HepG2 (cell line): ENCODE results near the gene RNF4. TPM values are rescaled to one million over a fixed set of nuclear protein-coding genes. Genes with fewer than 3 reads are reported as not detected.

Experiments used
- ATAC-seq: fragments of 200-7000 bp; cut with Tn5 transposase; 3 replicates; pipeline ENCODE4 v1.9.1; 2020; ENCODE audit warnings: mild to moderate bottlenecking, moderate library complexity
- BruUV-seq: library from RNA; stranded (reverse); fragments of 400-500 nt; replicated peaks from 2 replicates; lab custom pipeline; 2021; lab: Mats Ljungman, UMichigan
- CTCF ChIA-PET: fragments of 300-600 bp; formaldehyde crosslinking; extraction: SDS; loops from one replicate; lab custom pipeline; 2021; ENCODE audit warnings: low total read pairs, inconsistent platforms, low intra/inter-chr PET ratio; lab: Yijun Ruan, JAX
- POLR2A ChIA-PET: fragments of 350-600 bp; sonication (Branson Sonifier 250); formaldehyde crosslinking; loops from one replicate; lab custom pipeline; 2020; ENCODE audit warnings: antibody characterized with exemption, inconsistent platforms; lab: Yijun Ruan, JAX
- DNase-seq: peaks from one replicate; pipeline ENCODE4 v3.0.0-alpha.2; 2015; ENCODE audit warnings: low spot score
- FAIRE-seq: peaks from 3 replicates; lab custom pipeline; 2011; peaks lifted over from hg19 to GRCh38; lab: Jason Lieb, UNC
- H2AFZ ChIP-seq: one replicate; pipeline ENCODE4 v1.6.1; 2011; ENCODE audit warnings: low read length, inconsistent platforms
- H3K27ac ChIP-seq: fragments of 300-600 bp; 3 replicates; pipeline ENCODE4 v1.8.0; 2011; ENCODE audit warnings: mixed run types, mild to moderate bottlenecking, mixed read lengths, low read length, inconsistent platforms; ENCODE audit not compliant: insufficient read depth; ENCODE audit errors: extremely low read length
- H3K27me3 ChIP-seq, 2 experiments: fragments of 200-600 bp in 1 of 2; 2 replicates in 1 of 2; 3 replicates in 1 of 2; pipeline versions ENCODE4 v1.6.0 to v1.8.0; 2011; ENCODE audit warnings: low read length in 2 of 2, mild to moderate bottlenecking in 2 of 2, moderate library complexity in 2 of 2, inconsistent platforms in 1 of 2; ENCODE audit not compliant: insufficient read depth in 2 of 2, control insufficient read depth in 1 of 2
- H3K36me3 ChIP-seq, 2 experiments: fragments of 200-600 bp in 1 of 2; replicated peaks in 1 of 2; 2 replicates in 1 of 2; 3 replicates in 1 of 2; pipeline versions ENCODE4 v1.5.1 to v1.8.0; 2011; ENCODE audit warnings: low read length in 2 of 2, inconsistent platforms in 1 of 2; ENCODE audit not compliant: insufficient read depth in 2 of 2, control insufficient read depth in 1 of 2
- H3K4me1 ChIP-seq: 2 replicates; pipeline ENCODE4 v1.5.1; 2012; ENCODE audit warnings: low read length, inconsistent platforms; ENCODE audit not compliant: insufficient read depth
- H3K4me2 ChIP-seq: 2 replicates; pipeline ENCODE4 v1.6.0; 2011; ENCODE audit warnings: low read depth, low read length, inconsistent platforms
- H3K4me3 ChIP-seq, 3 experiments: fragments of 200-600 bp in 1 of 3; sonication (generic), shearing (Covaris generic) in 1 of 3; replicated peaks in 1 of 3; 2 replicates each; pipeline ENCODE4 v1.5.1; 2011 to 2016; ENCODE audit warnings: low read length in 3 of 3, inconsistent platforms in 2 of 3, low read depth in 2 of 3, mild to moderate bottlenecking in 2 of 3, control low read depth in 1 of 3, mixed read lengths in 1 of 3; ENCODE audit not compliant: insufficient read depth in 1 of 3
- H3K79me2 ChIP-seq: one replicate; pipeline ENCODE4 v1.6.1; 2011; ENCODE audit warnings: low read length, inconsistent platforms; ENCODE audit not compliant: insufficient read depth
- H3K9ac ChIP-seq: 2 replicates; pipeline ENCODE4 v1.6.0; 2011; ENCODE audit warnings: mild to moderate bottlenecking, low read depth, low read length, inconsistent platforms; ENCODE audit not compliant: insufficient read depth
- H3K9me3 ChIP-seq: 2 replicates; pipeline ENCODE4 v1.5.1; 2012; ENCODE audit warnings: mild to moderate bottlenecking, low read length
- H4K20me1 ChIP-seq: 2 replicates; pipeline ENCODE4 v1.6.0; 2011; ENCODE audit warnings: inconsistent platforms, mild to moderate bottlenecking, low read length, moderate library complexity; ENCODE audit not compliant: insufficient read depth
- ARID5B ChIP-seq: IDR thresholded peaks from 2 replicates; pipeline ENCODE4 v1.4.0; 2020; ENCODE audit warnings: mild to moderate bottlenecking, missing genetic modification reagents
- KDM4B ChIP-seq: sonication (generic); formaldehyde crosslinking; IDR thresholded peaks from 2 replicates; pipeline ENCODE4 v1.4.0; 2020; ENCODE audit warnings: missing genetic modification reagents
- MTA1 ChIP-seq: sonication (generic); formaldehyde crosslinking; IDR thresholded peaks from 2 replicates; pipeline ENCODE4 v1.4.0; 2020; ENCODE audit warnings: missing genetic modification reagents, mild to moderate bottlenecking, borderline replicate concordance
- REXO4 ChIP-seq: sonication (generic); formaldehyde crosslinking; IDR thresholded peaks from 2 replicates; pipeline ENCODE4 v1.8.0; 2022; ENCODE audit warnings: missing genetic modification reagents, mild to moderate bottlenecking, borderline replicate concordance
- SOX5 ChIP-seq: IDR thresholded peaks from 2 replicates; pipeline ENCODE4 v1.6.1; 2016; ENCODE audit warnings: borderline replicate concordance
- TARDBP ChIP-seq: sonication (generic); formaldehyde crosslinking; IDR thresholded peaks from 2 replicates; pipeline ENCODE4 v1.8.0; 2022; ENCODE audit warnings: mild to moderate bottlenecking, missing genetic modification reagents
- UBTF ChIP-seq: sonication (generic); formaldehyde crosslinking; IDR thresholded peaks from 2 replicates; pipeline ENCODE4 v1.4.0; 2020; ENCODE audit warnings: mild to moderate bottlenecking, missing genetic modification reagents
- USF2 ChIP-seq, 2 experiments: sonication (generic) in 1 of 2; formaldehyde crosslinking in 1 of 2; IDR thresholded peaks; 2 replicates each; pipeline versions ENCODE4 v1.5.1 to v1.6.1; 2011 to 2020; ENCODE audit warnings: borderline replicate concordance in 1 of 2, low read depth in 1 of 2, low read length in 1 of 2, mild to moderate bottlenecking in 1 of 2, missing genetic modification reagents in 1 of 2, moderate library complexity in 1 of 2
- ZNF451 ChIP-seq: sonication (generic); formaldehyde crosslinking; IDR thresholded peaks from 2 replicates; pipeline ENCODE4 v1.5.0; 2020; ENCODE audit warnings: mild to moderate bottlenecking, missing genetic modification reagents
- ZNF607 ChIP-seq: sonication (generic); formaldehyde crosslinking; IDR thresholded peaks from 2 replicates; pipeline ENCODE4 v1.5.1; 2020; ENCODE audit warnings: missing genetic modification reagents, mild to moderate bottlenecking, borderline replicate concordance
- ZUFSP ChIP-seq: sonication (generic); formaldehyde crosslinking; IDR thresholded peaks from 2 replicates; pipeline ENCODE4 v1.9.0; 2021; ENCODE audit warnings: missing genetic modification reagents, mild to moderate bottlenecking, borderline replicate concordance
- WGBS: methylation state at CpG from one replicate; pipeline ENCODE4 v1.1.6; 2017; ENCODE audit warnings: low lambda C conversion rate; 5-methylcytosine and 5-hydroxymethylcytosine counted together
- in situ Hi-C: cut with HindIII; loops from 2 replicates; pipeline ENCODE4 v1.10.0; 2017; ENCODE audit warnings: low pct_unique_long_range_greater_than_20kb; ENCODE audit not compliant: extremely low pct_ligation_motif_present
- intact Hi-C: fragments of 100-400 bp; cut with micrococcal nuclease; formaldehyde crosslinking; loops from one replicate; pipeline ENCODE4 v1.10.0; 2022; ENCODE audit not compliant: unreplicated experiment
- polyA plus RNA-seq, 8 experiments: library from polyadenylated mRNA; depleted of rRNA in 3 of 8; stranded (reverse) in 7 of 8; unstranded in 1 of 8; fragments of >200 nt; fragmentation: Illumina TruSeq in 4 of 8; extraction: Trizol in 4 of 8; gene quantifications; 2 replicates each; pipeline versions ENCODE4 v1.2.1 to v1.2.3, GENCODE V29; 2011 to 2016; ENCODE audit warnings: low read depth in 4 of 8, missing spikeins in 1 of 8, mixed read lengths in 1 of 8; ENCODE audit not compliant: insufficient read depth in 1 of 8
- total RNA-seq, 5 experiments: library from RNA; depleted of rRNA; stranded (reverse); fragments of >200 nt; fragmentation: Illumina TruSeq; extraction: Trizol; gene quantifications; 2 replicates each; pipeline ENCODE4 v1.2.3, GENCODE V29; 2016; ENCODE audit warnings: low read depth in 1 of 5

Gene RNF4
- total and polyA plus RNA-seq, 2 of the 13 experiments (the other 11 are each of a cell fraction or from before 2014, with no cell fraction given), result 38.1 to 45.1 TPM

- in situ Hi-C loops (no loop called here), intact Hi-C loops (no loop called here)
- Histone ChIP-seq H3K9ac (no peak overlapping the region), H3K4me2 (peak overlapping the region; percentile 32), H2AFZ (no peak overlapping the region), H3K4me1 (peaks cover 41% of the 10 kb centered on the region), H3K79me2 (no peaks in the 10 kb centered on the region), H3K36me3 (no peaks in the 10 kb centered on the region), H3K27ac (no peak overlapping the region), H3K9me3 (no peaks in the 10 kb centered on the region), H3K4me3 (peak overlapping the region in 1 of 3 experiments; percentile 13; a peak in 1 of 6 replicates), H3K27me3 (peaks cover 8 to 52% of the 10 kb centered on the region in 2 experiments), H4K20me1 (no peaks in the 10 kb centered on the region)
- no peak for FAIRE-seq
- DNase-seq, result no peak
- CTCF ChIA-PET, result no interaction called here
- POLR2A ChIA-PET, result interaction anchor here (0.7 kb wide), 1 partner anchor 44 kb away, joined by 3 read pairs; no protein-coding TSS in a partner anchor
- BruUV-seq, result no TSS peak
- WGBS, result 50% methylated on average over 19 of the region's 24 CpGs
- ATAC-seq, result peak; percentile 57
- TF ChIP-seq TARDBP (CRISPR knock-in tag) (no peak), KDM4B (CRISPR knock-in tag) (no peak), ZNF607 (CRISPR knock-in tag) (no peak), ZNF451 (CRISPR knock-in tag) (0 out of 2 replicates have a peak, but pooled peaks have one; percentile 22), ZUFSP (CRISPR knock-in tag) (no peak), SOX5 (CRISPR knock-in tag) (no peak), ARID5B (CRISPR knock-in tag) (0 out of 2 replicates have a peak, but pooled peaks have one; percentile 10), MTA1 (CRISPR knock-in tag) (peak; percentile 44; the same call in 1 of the 2 replicates), USF2 (IDR thresholded peaks at IDR 0.05; ENCODE audit: low read depth, low read length) (no peak), USF2 (CRISPR knock-in tag; IDR thresholded peaks at IDR 0.05; ENCODE audit: borderline replicate concordance) (peak; percentile 33; the same call in 1 of the 2 replicates), REXO4 (CRISPR knock-in tag) (no peak), UBTF (CRISPR knock-in tag) (peak; percentile 28; the same call in 1 of the 2 replicates)
Measured at GRCh38 chr4:2457481-2458295, 11.2 kb upstream of the RNF4 start.
